NAMALWA (cell line): ENCODE data around the gene ANXA4.
"Not testable (repeated sequence)": the region's sequence is repeated elsewhere in the genome, so short reads cannot be mapped to it uniquely, and the experiment has no call there.

ENCODE experiments used
- DNase-seq: peaks from one replicate; pipeline ENCODE4 v3.0.0-alpha.2; 2015; ENCODE audit warnings: low spot score

ANXA4 gene

DNA sequence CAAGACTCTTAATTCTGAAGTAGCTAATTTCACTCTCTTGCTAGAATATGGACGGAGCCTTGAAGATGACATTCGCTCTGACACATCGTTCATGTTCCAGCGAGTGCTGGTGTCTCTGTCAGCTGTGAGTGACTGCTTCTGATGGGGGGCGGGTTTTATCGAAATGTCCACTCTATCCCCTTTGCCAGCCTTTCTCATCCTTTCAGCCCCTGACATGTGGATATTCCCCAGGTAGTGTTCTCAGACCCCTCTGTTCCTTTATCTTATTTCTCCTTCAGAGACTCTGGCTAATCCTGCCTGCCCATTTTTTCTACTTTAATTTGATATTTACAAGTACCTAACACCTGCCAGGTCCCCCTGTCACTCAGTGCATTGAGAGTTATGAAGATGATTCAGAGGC, 68.6 kb downstream of the ANXA4 start:
- DNase-seq, result no peak

DNA sequence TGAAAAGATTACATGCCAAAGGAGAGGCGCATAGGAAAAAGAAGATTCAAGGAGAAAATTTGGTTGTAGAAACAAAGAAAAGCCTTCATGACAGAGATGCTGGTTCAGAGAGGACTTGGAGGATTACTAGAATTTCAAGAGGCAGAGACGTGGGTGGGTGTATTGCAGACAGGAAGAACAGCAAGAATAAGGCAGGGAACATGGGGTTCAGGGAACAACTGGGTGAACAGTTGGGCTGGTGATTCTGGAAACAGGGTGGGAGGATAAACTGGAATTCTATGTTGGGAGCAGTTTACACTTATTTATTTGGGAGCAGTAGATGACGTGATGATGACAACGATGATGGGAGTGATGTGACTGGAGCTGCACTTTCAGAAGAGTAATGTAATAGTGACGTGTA, 69.1 kb downstream of the ANXA4 start:
- DNase-seq, result no peak

DNA sequence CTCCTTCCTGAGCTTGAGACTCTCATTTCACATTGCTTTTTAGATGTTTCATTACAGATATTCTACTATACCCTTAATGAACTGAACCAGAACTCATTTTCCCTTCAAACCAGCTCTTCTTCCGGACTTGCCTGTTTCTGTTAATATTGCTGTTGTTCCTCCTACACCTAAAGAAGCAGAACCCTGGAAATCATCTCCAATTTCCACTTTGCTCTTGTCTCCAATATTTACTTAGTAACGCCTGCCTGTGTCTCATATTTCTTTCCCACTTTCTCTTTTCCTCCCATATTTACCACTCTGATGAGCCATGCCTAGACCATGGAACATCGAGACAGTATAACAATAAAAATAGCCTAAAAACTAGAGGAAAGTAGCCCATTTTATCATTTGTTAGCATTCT, 69.7 kb downstream of the ANXA4 start:
- DNase-seq, result no peak

DNA sequence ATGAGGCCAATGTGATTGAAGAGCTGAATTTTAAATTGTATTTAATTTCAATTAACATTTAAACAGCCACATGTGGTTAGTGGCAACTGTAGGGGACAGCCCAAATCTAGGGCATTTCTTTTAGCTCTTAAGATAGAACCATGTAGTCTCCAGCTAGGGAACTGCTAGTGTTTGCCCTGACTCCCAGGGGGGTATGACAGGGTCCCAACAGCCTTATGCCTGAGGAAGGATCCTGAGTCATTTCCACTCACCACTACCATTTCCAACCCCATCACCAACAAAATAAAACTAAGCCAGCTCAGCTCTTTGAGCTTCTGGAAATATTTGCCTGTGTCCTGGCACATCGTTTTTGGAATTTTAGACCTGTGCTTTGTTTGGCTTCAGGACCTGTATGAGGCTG, 73.8 kb downstream of the ANXA4 start:
- no peak for DNase-seq

DNA sequence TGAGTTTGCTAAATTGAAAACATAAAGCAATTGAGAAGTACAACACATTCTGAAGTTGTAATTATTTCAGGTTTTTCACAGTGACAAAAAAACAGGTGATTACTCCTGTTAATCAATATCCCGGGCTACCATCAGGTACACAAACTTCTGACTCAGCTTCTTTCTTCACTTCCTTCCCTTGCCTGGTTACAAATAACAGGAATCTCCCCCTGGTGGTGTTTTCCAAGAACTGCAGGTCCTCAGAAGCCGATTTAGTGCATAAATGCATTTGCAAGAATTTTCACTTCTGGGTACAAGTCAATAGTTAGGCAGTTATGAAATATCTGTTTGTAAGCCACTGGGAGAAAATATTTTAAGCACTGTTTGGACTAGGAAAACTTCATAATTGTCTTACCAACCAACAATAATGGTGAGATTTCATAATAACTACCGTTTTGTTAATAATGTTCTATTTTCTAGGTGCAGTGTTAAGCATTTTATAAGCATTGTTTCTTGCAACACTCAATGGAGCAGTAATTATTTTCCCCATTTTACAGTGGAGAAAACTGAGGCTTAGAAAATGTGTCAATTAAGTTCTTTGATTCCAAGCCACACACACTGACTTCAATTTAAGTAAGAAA, 75.1 kb downstream of the ANXA4 start:
- DNase-seq, result peak; percentile 92

DNA sequence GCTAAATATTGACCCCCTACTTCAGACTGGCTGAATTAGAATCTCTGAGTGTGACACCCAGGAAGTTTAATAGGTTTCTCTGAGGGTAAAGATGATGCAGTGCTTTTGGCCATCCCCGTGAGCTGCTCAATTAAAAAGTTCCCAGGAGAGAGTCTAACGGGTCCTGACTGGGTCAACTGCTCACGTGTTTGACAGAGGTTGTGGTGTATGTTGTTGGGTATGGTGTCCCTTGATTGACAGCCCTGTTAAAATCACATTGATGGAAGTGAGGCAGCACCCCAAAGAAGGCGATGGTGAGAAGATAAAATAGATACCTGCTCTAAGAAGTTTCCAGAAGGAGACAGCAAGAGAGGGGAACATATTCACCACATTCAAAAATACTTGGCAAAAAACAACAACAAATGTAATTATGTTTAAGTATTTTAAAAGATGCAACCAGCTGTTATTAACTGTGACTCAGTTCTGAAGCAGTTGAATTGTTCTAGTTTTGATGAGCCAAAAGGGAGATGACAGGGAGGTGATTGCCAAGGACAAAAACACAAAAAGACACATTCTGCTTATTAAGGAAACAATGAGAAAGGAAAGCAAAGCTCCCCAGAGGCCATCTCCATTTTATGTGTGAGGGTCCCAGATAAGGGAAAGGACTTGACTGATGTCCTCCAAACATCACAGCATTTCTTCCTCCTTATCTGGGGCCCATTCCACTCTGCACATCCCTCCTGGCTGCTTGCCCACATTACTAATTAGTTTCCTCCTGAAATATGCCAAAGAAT, 76.0 kb downstream of the ANXA4 start:
- no peak for DNase-seq

DNA sequence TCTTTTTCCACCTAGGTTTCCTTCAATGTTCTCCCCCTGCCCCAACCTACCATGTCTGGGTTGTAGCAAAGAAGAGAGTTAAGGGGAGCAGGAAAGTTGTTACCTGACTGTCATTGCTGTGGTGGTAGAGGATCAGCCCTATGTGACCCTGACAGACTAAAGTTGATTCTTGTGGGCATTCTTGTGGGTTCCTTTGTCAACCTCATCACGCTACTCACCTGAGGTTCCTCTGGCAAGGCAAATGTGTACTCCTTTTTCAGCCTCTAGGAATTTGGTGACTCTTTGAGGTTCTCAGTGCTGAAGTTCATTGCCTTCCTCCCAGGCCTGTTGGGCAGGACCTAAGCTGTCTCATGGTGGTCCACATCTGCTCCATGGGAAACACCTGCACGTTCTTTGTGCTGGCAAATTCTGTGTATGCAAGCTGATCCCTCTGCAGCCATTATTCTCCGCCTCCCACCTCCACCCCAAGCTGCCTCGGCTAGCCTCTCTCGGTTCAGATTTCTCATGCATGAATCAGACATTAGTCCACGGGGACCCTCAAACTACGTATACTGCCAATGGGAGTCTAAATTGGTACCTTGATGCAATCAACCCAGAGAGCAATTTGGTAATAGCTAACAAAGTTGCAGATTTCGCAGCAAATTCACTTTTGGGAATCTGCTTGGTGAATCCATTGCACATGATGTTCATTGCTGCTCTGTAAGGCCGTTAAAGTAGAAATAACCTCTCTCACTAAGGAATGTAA, 86.0 kb downstream of the ANXA4 start:
- no peak for DNase-seq

DNA sequence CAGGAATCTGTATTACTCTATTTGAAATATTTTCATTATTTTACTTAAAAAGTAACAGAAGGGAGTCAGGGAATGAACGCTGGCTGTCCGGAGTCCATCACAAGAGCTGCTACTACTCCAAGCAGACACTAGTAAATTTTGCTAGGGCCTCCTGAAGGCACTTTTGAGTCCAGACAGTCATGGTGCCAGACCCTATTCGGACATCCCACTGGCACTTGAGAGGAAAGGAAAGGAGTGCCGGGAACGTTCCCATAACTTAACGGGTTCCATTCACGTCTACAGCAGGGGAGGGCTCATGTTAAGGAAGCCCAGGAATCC, 87.0 kb downstream of the ANXA4 start:
- no peak for DNase-seq

DNA sequence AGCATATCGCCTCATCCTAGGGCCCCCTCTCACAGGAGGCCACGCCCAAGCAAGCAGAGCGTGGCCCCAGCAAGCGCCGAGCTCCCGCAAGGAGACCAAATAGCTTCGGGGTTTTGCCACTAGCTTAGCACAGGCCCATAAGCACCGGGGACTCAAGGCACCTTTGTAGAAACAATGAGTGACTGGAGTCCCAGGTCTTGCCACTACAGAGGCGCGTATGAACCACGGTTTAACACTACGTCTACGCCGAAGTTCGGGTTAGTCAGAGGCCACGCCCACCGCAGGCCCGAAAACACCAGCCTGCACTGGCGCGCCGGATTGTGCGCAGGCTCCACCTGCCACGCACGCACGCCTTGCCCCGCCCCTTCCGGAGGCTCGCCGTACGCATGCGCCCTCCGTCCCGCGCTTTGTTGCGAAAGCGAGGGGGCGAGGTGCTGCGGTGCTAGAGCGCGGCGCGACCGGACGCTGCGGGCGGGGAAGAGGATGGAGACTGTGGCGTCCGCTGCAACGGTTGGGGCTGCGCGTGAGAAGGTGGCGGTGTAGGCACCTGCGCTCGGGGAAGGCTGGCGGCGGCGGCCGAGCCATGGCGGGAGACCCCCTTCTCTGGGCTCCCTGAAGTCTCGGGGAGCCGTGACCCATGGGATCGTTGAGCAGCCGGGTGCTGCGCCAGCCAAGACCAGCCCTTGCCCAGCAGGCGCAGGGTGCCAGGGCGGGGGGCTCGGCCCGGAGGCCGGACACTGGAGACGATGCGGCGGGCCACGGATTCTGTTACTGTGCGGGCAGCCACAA, 87.5 kb downstream of the ANXA4 start, which contains the start of gene GMCL1:
TSS of gene GMCL1 (plus strand) at position 405 of the 789 bp plus-strand sequence. CDS start at position 638, 233 bp downstream.
- DNase-seq, result peak; percentile 98

DNA sequence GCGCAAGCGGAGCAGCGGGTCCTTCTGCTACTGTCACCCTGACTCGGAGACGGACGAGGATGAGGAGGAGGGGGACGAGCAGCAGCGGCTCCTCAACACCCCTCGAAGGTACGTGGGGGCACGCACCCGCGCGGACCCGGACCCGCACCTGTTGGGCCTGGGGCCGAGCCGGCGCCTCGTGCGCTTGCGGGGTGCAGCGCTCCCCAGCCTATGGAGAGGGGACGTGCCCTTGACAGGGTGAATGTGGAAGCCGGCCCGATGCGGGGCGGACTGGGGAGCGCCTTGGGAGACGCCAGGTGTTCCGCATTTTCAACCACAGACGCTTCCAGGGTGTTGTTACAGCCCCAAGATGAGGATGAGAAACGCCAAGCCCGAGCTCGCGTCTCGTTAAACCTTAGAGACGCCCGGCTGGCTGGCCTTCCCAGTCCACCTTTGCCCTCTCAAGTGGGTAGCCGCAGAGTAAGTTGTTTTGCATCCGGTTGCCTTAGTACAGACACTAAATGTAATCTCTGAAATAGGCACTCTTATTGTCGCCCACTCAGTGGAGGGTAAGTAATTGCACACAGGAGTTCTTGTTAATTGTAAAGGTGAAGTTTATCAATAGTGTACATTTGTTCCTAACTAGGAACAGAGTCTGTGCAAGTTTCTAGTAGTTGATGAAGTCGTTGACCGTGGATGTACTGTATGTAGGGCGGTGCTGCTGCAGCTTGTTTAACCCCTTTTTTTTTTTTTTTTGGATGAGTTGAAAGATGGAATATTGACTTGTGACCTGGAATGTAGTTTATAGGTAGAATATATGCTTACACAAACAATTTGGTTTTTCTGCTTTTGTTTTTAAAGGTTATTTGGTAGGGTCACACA, 88.3 kb downstream of the ANXA4 start:
- DNase-seq, result peak; percentile 61

DNA sequence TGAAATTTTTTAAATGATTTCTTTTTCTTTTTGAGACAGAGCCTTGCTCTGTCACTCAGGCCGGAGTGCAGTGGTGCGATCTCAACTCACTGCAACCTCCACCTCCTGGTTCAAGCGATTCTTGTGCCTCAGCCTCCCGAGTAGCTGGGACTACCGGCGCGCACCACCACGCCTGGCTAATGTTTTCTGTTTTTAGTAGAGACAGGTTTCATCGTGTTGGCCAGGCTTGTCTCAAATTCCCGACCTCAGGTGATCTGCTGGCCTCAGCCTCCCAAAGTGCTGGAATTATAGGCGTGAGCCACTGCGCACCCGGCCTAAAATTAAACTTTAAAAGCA, 88.9 kb downstream of the ANXA4 start:
- DNase-seq, result not testable (repeated sequence)

DNA sequence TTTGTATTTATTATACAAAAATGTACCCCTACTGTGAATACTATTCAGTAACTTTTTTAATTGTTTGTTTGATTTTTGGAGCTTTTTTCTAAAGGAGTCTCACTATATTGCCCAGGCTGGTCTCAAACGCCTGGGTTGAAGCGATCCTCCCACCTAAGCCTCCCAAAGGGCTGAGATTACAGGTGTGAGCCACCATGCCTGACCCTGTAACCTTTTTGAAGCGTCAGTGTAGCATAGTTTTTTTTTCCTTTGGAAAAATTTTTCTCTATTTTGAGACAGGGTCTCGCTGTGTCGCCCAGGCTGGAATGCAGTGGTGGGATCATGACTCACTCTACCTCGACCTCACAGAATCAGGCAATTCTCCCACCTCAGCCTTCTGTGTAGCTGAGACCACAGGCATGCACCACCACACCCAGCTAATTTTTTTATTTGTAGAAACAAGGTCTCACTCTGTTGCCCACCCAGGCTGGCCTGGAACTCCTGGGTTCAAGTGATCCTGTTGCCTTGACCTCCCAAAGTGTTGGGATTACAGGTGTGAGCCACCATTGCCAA, 89.5 kb downstream of the ANXA4 start:
- DNase-seq, result no peak

DNA sequence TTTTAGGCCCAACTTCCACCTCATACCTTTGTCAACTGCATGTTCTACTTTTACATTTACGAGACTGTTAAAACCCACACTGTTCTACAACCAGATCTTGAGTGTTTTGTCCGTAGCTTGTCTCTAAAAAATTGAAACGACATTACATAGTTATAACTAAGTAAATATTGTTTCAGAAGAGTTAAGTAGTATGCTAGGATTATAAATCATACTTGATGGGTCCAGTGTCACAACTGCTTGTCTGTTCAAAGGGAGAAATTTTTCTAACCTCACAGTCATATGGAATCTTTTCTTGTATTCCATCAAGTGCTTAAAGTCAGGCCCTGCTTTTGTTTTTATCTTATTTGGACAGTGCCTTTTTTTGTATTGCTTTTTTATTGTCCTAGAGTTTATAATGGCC, 91.8 kb downstream of the ANXA4 start:
- no peak for DNase-seq

DNA sequence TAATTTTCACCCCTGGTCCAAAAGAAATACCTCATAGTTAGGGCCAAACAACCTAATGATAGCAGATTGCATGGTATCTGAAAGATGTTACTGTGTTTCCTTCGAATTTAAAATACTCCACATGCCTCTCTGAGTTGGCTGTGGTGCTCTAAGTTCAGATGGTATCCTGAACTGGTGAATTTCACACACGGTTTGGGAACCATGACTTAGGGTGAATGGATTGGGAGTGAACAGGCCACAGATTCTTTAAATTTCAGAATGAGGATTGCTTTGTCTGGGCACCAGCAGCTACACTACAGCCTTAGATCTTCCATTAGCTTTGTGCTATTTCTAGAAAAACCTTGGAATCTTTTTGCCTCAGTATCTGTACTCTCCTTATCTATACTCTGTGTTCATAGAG, 93.7 kb downstream of the ANXA4 start:
- DNase-seq, result no peak

DNA sequence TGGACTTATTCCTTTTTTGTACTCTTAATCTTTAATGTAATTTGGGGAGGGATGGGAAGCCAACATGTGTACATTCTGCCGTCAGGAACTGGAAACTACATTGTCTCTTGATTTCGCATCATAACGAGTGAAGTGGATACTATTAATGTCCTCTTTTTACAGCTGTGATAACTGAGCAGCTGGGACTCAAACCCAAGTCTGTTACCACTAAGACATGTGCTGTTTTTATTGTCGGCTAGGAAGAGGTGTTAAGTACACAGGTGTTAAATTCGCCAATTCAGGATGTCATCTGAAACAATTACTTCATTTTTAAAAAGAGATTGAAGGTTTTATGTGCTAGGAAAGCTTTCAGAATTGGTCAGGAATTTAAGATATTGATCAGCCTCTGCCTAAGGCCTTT, 94.4 kb downstream of the ANXA4 start:
- peak; percentile 9 for DNase-seq

DNA sequence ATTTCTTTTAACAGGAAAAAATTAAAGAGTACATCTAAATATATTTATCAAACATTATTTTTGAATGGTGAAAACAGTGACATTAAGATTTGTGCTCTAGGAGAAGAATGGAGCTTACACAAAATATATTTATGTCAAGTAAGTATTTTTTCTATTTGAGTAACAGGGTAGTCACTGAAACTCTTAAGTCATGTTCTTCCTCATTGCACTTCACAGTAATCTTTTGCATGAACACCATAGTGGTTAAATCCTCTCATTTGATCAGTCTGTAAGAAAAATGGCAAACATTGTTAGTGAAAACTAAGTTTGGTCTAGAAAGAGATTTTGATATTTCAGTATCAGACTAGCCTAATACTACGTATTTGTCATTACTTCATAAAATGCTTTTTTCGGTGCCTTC, 95.6 kb downstream of the ANXA4 start:
- no peak for DNase-seq

DNA sequence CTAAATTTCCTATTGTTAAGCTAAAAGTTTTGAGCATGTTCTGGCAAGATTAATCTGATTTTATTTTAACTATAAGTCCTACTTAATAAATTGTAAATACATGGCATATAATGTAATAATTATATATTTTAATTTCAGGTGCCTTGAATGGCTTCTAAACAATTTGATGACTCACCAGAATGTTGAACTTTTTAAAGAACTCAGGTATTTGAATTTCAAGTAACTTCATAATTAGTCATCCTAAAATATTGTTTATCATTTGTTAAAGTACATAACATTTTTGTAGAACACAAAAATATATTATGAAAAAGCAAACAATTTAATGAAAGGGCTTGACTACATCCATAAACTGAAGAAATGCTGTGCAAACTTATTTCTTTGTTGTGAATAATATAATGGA, 102.1 kb downstream of the ANXA4 start:
- DNase-seq, result no peak

DNA sequence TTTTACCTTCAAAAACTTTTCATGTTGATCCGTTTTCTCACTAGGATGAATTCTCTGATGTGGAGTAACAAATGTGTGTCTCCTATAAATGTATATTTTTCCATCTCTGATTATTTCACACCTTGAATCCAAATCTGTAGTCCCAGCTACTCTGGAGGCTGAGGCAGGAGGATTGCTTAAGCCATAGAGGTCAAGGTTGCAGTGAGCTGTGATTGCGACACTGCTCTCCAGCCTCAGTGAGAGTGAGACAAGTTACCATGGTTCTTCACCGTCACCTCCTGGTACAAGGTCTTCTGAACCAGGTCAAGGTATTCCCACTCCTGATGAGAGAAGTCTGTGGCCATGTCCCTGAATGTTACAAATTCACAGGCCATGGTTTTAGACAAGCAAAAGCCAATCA, 102.6 kb downstream of the ANXA4 start:
- no peak for DNase-seq

DNA sequence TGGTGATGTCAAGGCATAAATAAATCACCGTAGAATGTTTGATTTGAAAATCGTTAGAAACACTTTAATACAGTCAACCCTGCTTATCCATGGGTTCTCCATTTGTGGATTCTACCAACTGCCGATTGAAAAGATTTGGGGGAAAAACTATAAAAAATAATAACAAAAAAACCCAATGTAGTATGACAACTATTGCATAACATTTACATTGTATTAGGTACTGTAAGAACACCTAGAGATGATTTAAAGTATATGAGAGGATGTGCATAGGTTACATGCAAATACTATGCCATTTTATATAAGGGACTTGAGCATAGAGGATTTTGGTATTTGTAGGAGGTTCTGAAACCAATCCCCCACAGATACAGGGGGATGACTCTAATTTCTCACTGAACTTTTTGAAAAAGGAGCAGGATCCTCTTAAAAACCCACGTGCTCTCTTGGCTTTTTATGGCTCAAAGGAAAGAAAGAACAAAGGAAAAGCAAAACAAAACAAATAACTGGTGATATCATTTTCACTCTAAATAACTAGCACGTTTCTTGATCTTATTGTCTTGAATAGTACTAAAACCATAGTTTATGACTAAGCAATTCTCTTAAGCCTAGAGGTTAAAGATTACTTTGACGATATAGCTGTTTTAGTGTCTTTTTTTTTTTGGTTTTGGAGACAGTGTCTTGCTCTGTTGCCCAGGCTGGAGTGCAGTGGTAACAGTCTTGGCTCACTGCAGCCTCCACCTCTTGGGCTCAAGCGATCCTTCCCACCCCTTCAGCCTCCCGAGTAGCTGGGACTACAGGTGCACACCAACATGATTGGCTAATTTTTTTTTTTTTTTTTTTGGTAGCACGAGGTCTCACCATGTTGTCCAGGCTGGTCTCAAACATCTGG, 104.5 kb downstream of the ANXA4 start:
- no peak for DNase-seq
